Measurements from ENCODE around the gene KRTAP10-4. TPM values are rescaled to one million over a fixed set of nuclear protein-coding genes. Genes with fewer than 3 reads are reported as not detected.

The KRTAP10-4 gene
- total and polyA plus RNA-seq, 4 donors = not detected

- no peaks in the 10 kb centered on the region for H3K36me3 ChIP-seq (ENCODE audit: control insufficient read depth in 4 of 4, insufficient read depth in 3 of 4, low read depth in 1 of 4, low read length in 3 of 4)
- no peaks in the 10 kb centered on the region for H3K27me3 ChIP-seq (ENCODE audit: control insufficient read depth in 4 of 4, insufficient read depth in 4 of 4, low read length in 3 of 4)
- H3K4me3 ChIP-seq (ENCODE audit: low read depth in 1 of 3, low read length in 3 of 3) = no peak overlapping the region
- WGBS = 82% methylated on average over 16 of the region's 16 CpGs
- no peak for DNase-seq (ENCODE audit: low spot score)
- no peaks in the 10 kb centered on the region for H3K4me1 ChIP-seq (ENCODE audit: control insufficient read depth in 4 of 4, insufficient read depth in 4 of 4, low read length in 3 of 4)
- H3K27ac ChIP-seq (ENCODE audit: low read depth in 1 of 2, low read length in 2 of 2) = no peak overlapping the region
- TF ChIP-seq HNF4G (IDR thresholded peaks at IDR 0.05) = no peak
- no peak for TF ChIP-seq SP1 (IDR thresholded peaks at IDR 0.05)
- TF ChIP-seq YY1 (IDR thresholded peaks at IDR 0.05) = no peak
- no peak for TF ChIP-seq REST (IDR thresholded peaks at IDR 0.05)
- no peak for TF ChIP-seq MAX (IDR thresholded peaks at IDR 0.05)
- TF ChIP-seq FOXA1 (IDR thresholded peaks at IDR 0.05) = no peak
- no peak for TF ChIP-seq NR2F2 (IDR thresholded peaks at IDR 0.05)
- no peak for TF ChIP-seq ATF3 (IDR thresholded peaks at IDR 0.05)
- no peak for TF ChIP-seq RXRA (IDR thresholded peaks at IDR 0.05)
- TF ChIP-seq ZBTB33 (IDR thresholded peaks at IDR 0.05) = no peak
- no peak for TF ChIP-seq FOXA2 (IDR thresholded peaks at IDR 0.05)
- no peak for TF ChIP-seq EGR1 (IDR thresholded peaks at IDR 0.05; ENCODE audit: low read depth in 2 of 2)
- TF ChIP-seq CTCF (IDR thresholded peaks at IDR 0.05; ENCODE audit: low read depth, low read length, missing input control) = no peak
- TF ChIP-seq HNF4A (conservative IDR thresholded peaks at IDR 0.05) = no peak
- TF ChIP-seq TAF1 (conservative IDR thresholded peaks at IDR 0.05) = no peak
- H3K9ac ChIP-seq (ENCODE audit: low read depth in 1 of 2, low read length in 2 of 2) = no peak overlapping the region
- H3K9me3 ChIP-seq (ENCODE audit: control insufficient read depth in 4 of 4, low read length in 3 of 4) = peaks cover 0 to 1% (median under 1%) of the 10 kb centered on the region in 4 donors
These were observed 43.0 kb downstream of the KRTAP10-4 start for GRCh38 chr21:44616591-44616926.

- DNase-seq (ENCODE audit: low spot score) = no peak
- Histone ChIP-seq H3K27ac (ENCODE audit: low read depth in 1 of 2, low read length in 2 of 2) (no peak overlapping the region), H3K36me3 (ENCODE audit: control insufficient read depth in 4 of 4, insufficient read depth in 3 of 4, low read depth in 1 of 4, low read length in 3 of 4) (no peaks in the 10 kb centered on the region), H3K27me3 (ENCODE audit: control insufficient read depth in 4 of 4, insufficient read depth in 4 of 4, low read length in 3 of 4) (no peaks in the 10 kb centered on the region), H3K4me3 (ENCODE audit: low read depth in 1 of 3, low read length in 3 of 3) (no peak overlapping the region), H3K4me1 (ENCODE audit: control insufficient read depth in 4 of 4, insufficient read depth in 4 of 4, low read length in 3 of 4) (no peaks in the 10 kb centered on the region), H3K9me3 (ENCODE audit: control insufficient read depth in 4 of 4, low read length in 3 of 4) (peaks cover 0 to 1% (median 0%) of the 10 kb centered on the region in 4 donors), H3K9ac (ENCODE audit: low read depth in 1 of 2, low read length in 2 of 2) (no peak overlapping the region)
- WGBS = 62% methylated on average over 8 of the region's 8 CpGs
- no peak for TF ChIP-seq NR2F2 (IDR thresholded peaks at IDR 0.05)
- no peak for TF ChIP-seq FOXA1 (IDR thresholded peaks at IDR 0.05)
- TF ChIP-seq REST (IDR thresholded peaks at IDR 0.05) = no peak
- TF ChIP-seq JUND (IDR thresholded peaks at IDR 0.05) = no peak
- no peak for TF ChIP-seq HNF4G (IDR thresholded peaks at IDR 0.05)
- TF ChIP-seq HNF4A (conservative IDR thresholded peaks at IDR 0.05) = no peak
- TF ChIP-seq EGR1 (IDR thresholded peaks at IDR 0.05; ENCODE audit: low read depth in 2 of 2) = no peak
- no peak for TF ChIP-seq SP1 (IDR thresholded peaks at IDR 0.05)
- no peak for TF ChIP-seq CTCF (IDR thresholded peaks at IDR 0.05; ENCODE audit: low read depth, low read length, missing input control)
- no peak for TF ChIP-seq RAD21 (IDR thresholded peaks at IDR 0.05)
- no peak for TF ChIP-seq ATF3 (IDR thresholded peaks at IDR 0.05)
These were observed 43.6 kb downstream of the KRTAP10-4 start for GRCh38 chr21:44617071-44617501.
